ENCODE measurements around the gene SNCAIP. TPM values are rescaled to one million over a fixed set of nuclear protein-coding genes. Genes with fewer than 3 reads are reported as not detected.

Gene SNCAIP
- total RNA-seq, 4 donors from 2014 or later = 4.9 to 7.7 (median 6.8) TPM

GRCh38 chr5:122315521-122315920 is 3.5 kb downstream of the SNCAIP start:
- no peak for TF ChIP-seq CTCF (IDR thresholded peaks at IDR 0.05; ENCODE audit: low read depth)

- TF ChIP-seq CTCF (IDR thresholded peaks at IDR 0.05; ENCODE audit: low read depth) = no peak
These were observed 4.6 kb downstream of the SNCAIP start for GRCh38 chr5:122316656-122317055.

- TF ChIP-seq CTCF (IDR thresholded peaks at IDR 0.05; ENCODE audit: low read depth) = no peak
These were observed 7.9 kb downstream of the SNCAIP start for GRCh38 chr5:122319897-122320296.

- no peak for TF ChIP-seq CTCF (IDR thresholded peaks at IDR 0.05; ENCODE audit: low read depth)
These were observed 9.9 kb downstream of the SNCAIP start for GRCh38 chr5:122321921-122322320.

- no peak for TF ChIP-seq CTCF (IDR thresholded peaks at IDR 0.05; ENCODE audit: low read depth)
These were observed 10.9 kb downstream of the SNCAIP start for GRCh38 chr5:122322801-122323548.

- TF ChIP-seq CTCF (IDR thresholded peaks at IDR 0.05; ENCODE audit: low read depth) = no peak
These were observed 11.7 kb downstream of the SNCAIP start for GRCh38 chr5:122323738-122324137.

- TF ChIP-seq CTCF (IDR thresholded peaks at IDR 0.05; ENCODE audit: low read depth) = no peak
These were observed 15.1 kb downstream of the SNCAIP start for GRCh38 chr5:122327110-122327509.

All from subcutaneous adipose tissue (tissue), 4 donors.